Suppressor macrophage (primary cell): ENCODE measurements around the gene FBLN1.
"Not testable (repeated sequence)": the region's sequence is repeated elsewhere in the genome, so short reads cannot be mapped to it uniquely, and the experiment has no call there.

Source experiments
- DNase-seq, 4 experiments: peaks; one replicate each; pipeline ENCODE4 v3.0.0-alpha.2; 2020 to 2022

The FBLN1 gene

DNA sequence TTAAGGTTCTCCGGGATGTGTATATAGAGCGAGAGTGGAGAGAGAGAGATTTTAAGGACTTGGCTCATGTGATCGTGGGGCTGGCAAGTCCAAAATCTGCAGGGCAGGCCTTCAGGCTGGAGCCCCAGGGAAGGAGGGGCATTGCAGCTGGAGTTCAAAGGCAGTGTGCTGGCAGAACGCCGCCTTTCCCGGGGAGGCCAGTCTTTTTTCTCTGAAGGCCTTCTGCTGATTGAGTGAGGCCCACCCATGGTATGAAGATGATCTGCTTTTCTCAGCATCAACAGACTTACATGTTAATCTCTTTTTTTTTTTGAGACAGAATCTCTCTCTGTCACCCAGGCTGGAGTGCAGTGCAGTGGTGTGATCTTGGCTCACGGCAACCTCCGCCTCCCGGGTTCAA, 25.4 kb downstream of the FBLN1 start:
- DNase-seq, result no peak

DNA sequence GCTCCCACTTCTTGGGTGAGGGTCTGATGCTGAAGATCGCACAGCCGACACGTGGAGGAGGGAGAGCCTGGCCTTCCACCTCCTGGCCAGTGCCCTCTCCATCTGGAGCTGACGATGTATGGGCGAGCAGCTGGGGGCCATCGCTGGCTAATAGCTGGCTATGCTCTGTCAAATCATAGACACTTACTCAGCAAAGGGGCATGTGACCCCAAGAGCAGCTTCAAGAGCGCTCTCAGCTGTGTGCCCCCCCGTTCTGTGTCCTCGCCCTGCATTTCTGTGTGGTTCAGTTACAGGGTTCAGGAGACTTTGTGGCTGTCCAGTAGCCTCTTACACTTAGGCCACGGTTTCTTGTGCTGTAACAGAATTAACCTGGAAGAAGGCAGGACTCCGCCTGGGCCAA, 26.4 kb downstream of the FBLN1 start:
- DNase-seq, result no peak

DNA sequence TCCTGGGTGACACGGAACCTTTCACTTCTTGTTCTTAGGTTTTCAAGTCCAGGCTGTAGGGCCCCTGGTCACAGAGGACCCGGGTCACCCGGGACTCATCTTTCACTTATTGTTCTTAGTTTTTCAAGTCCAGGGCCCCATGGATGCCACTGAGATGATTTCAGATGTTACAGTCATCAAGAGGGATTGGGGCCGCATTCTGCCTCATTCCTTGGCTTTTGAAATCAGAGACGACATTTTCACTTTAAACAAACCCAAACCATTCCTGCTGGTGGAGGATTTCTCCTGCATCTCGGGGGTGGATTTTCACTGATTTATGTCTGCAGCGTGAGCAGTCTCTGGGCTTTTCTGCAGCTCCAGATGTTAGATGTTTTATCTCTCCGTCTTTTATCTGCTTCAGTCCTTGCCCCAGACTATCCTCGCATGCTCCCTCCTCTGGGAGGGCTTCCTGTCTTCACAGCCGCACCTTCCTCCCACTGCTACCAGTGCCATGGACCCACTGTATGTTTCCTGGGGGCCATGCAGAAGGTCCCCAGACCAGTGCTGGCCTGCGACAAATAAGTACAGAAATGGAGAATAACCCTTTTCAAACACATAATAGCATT, 27.4 kb downstream of the FBLN1 start:
- no peak for DNase-seq

DNA sequence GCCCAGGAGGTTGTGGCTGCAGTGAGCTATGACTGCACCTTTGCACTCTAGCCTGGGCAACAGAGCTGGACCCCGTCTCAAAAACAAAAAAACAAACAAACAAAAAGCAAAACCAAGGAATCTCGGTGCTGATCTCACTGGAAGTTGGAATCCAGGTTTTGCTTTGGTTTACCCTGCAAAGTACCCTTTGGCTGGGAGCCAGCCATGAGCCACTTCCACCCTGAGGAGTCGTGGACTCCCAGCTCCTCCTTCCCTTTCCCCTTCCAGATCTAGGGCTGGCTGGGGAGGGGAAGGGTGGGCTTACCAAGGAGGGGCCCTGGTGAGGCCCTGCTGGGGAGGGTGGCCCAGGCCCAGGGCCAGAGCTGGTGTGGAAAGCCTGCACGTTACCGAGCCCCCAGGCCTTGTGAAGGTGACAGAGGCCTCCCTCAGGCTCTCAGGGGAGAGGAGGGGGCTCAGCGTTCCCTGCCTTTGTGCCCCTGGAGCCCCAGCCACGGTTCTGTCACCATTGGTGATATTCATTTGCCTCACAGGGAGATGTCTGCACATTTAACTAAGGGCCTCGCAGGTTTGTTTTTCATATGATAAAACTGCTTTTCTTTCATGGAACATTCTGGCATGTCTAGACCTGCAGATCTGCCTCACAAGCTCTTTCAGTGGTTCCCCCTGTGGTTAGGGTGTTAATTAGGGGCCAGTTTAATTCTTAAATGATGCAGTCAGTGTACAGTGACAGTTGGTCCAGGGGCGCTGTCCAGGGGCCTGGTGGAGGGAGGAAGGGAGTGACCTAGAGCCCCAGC, 29.0 kb downstream of the FBLN1 start:
- DNase-seq, result no peak

DNA sequence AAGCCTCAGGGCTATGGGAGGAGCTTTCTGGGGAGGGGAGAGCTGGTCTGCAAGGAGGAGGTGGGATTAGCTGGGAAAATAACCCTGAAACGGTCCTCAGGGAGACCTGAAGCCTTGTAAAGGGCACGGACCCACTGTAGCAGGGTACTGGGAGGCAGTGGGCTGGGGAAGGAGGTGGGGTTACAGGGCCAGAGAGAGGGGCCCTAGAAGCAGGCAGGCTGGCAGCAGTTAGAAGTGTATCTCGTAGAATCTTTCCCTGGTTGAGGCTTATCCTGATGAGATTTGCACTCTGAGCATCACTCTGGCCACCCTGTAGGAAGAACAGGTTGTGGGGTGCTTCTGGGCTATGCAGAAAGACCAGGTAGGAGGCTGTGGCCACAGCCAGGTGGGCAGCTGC, 29.6 kb downstream of the FBLN1 start:
- DNase-seq, result no peak

DNA sequence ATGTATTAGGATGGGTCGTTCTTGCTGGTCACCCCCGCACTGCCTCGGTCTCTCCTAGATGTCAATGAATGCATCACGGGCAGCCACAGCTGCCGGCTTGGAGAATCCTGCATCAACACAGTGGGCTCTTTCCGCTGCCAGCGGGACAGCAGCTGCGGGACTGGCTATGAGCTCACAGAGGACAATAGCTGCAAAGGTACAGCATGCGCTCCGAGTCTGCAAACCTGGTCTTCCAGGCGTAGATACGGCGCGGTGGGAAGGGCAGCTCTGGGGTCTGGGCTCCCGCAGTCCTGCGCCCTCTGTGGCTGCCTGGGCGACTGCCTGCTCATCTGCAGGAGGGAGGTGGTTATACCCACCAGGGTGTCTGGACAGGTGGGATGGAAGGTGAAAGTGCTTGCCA, 31.0 kb downstream of the FBLN1 start:
- no peak for DNase-seq

DNA sequence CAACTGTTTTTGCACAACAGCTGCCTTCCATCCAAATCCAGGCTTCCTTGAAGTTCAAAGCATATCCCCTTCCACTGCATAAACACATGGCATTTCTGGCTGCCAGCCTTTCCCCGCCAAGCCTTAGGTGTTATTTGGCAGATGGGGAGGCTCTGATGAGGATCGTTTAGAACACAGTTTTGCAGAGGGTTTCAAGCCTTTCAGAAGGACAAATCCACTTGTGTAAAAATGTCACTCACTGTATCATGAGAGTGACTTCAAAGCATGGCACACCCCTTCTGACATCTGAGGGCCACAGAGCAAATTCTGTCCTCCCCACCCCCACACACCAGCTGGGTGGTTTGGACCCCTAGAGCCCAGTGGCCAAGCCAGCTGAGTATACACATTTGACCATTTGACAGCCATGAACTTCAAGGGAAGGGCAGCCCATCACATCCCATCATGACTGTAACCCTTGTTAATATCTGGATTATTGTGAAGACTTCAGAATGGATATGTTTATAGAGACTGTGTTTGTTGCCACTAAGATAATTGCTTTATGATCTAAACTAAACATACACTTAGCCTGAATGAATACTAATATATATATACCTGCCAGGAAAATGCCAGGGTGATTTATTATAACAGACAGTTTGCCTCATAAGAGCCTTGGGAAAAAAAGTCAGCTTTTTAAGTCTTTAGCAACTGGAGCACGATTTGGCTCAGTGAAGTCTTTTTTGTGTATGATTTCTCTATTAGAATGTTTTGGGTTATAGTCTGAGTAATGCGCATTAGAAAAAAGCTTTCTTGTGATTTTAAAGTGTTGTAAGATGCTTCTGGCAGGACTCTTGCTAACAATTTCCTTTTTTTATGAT, 31.9 kb downstream of the FBLN1 start:
- DNase-seq, result no peak

DNA sequence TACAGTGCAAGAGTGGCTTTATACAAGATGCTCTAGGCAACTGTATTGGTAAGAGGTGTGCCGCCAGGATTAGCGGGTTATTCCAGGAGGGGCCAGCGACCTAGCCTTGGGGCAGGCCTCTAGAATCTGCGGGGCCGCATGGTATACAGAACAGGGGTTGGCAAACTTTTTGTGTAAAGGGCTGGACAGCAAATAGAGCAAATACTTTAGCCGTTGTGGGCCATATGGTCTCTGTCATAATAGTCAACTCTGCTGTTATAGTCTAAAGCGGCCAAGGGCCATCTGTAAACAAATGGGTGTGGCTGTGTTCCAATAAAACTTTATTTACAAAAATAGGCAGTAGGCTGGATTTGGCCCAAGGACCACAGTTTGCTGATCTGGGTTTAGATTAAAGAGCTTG, 32.6 kb downstream of the FBLN1 start:
- DNase-seq, result no peak

DNA sequence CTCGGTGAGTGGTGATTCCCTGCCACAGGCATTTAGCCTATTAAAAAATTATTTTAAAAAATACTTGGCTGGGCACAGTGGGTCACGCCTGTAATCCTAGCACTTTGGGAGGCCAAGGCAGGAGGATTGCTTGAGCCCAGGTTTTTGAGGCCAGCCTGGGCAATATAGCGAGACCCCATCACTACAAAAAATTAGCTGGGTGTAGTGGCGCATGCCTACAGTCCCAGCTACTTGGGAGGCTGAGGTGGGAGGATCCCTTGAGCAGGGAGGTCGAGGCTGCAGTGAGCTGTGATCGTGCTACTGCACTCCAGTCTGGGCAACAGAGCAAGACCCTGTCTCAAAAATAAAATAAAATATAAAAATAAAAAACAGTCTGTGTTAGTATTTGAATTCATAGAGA, 33.2 kb downstream of the FBLN1 start:
- not testable (repeated sequence) for DNase-seq

DNA sequence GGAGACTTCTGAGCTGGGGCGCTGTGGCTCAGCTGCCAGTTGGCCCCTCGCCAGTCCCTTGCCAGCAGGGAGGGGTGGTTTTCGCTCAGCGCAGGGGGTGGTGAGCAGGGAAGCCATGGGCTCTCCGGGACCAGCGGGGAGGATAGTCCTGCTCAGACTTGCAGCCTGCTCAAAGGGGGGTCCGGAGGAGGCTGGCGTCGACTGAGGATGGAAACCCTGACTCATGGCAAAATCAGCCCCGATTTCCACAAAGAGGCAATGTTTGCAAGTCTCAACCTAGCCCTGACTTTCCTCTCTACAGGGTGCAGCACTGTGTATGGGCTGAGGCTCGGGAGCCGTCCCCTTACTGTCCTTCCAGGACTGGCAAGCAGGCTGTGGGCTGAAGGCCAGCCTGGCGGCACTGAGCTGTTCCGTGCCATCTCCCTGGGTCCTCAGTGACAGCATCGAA, 35.1 kb downstream of the FBLN1 start:
- no peak for DNase-seq

DNA sequence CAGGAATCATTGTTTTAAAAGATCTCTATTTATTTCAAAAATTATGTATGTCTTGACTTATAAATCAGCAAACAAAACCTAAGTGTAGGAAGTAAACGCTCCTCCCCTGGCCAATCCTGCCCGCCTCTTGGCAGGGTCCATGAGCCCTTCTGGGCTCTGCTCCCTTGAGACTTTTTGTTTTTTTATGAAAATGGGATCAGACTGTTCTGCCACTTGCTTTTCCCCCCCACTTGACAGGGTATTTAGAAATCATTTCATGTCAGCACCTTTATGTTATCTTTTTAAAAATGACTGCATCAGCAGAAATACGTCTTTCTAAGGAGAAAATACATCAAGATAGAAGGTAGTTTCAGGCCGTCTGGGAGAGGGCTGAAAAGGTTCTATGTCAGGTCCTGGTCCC, 35.6 kb downstream of the FBLN1 start:
- no peak for DNase-seq

DNA sequence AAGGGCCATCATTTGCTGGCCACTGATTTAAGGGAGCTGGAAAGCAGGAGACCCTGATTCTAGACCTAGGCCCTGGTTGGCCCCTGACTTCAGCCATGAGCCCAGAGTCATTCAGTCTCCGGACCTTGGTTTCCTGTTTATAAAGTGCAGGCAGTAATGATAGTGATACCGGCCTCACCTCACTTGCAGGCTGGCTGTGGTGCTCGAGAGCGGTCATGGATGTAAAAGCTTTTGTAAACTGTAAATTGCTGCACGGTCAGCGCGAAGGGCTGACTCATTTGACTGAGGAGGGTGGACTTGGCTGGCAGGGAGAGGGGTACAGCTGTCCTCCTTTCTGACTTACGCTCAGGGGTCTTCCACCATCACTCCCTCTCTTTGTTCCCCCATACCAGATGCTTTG, 37.4 kb downstream of the FBLN1 start:
- DNase-seq, result no peak

DNA sequence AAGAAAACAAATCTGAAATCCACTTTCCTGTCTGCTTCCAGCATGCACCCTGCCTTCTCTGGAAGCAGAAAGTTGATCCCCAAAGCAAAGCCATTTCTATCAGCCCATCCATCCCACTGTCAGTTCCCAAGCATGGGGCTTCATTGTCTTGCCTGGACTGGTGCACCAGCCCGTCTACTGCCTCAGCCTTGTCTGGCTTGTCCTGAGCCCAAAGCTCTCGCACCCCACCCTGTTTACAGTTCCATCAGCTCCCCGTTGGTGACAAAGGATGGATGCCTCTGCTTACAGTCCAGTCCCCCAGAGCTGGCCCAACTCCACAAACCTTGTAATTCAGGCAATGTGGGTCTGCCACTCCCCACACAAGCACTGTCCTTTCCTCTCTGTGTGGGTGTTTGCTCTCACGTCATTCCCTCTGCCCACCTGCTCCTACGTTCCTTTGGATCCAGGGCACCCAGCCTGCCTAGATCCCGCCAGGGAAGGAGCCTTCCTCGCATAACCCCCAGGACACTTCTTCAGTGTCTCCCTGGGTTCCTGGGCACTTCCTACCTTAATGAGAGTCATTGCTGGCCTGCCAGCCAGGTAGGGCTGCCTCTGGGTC, 38.8 kb downstream of the FBLN1 start:
- DNase-seq, result no peak

DNA sequence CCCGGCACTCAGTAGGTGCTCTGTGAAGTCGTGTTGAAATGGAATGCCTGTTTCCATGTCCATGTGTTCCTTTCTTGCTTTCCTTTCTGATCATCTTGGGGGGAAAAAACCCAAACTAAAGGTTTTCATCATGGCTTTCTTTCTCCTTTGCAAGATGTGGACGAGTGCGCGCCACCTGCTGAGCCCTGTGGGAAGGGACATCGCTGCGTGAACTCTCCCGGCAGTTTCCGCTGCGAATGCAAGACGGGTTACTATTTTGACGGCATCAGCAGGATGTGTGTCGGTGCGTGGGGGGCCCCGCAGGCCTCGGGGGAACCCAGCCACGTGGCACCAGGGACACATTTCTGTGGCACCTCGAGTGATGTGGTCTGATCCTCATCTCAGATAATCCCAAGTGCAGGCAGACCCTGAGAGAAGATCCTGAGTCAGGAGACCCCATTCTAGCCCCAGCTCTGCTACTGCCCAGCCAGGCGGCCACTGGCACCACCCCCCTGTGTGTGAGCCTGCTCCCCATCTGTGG, 39.4 kb downstream of the FBLN1 start:
- no peak for DNase-seq

DNA sequence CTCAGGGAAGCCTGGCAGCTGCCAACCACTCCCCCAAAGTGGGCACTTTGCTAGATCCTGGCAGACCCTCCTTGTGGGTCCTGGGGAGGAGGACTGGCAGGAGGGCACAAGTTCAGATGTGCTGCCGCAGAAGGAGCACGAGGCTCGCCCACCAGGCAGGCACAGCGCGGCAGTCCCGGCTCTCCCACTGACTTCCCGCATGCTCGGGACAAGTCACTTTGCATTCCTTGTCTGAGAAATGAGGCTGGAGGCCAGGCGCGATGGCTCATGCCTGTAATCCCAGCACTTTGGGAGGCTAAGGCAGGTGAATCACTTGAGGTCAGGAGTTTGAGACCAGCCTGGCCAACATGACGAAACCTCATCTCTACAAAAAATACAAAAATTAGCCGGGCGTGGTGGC, 40.1 kb downstream of the FBLN1 start:
- DNase-seq, result not testable (repeated sequence)

DNA sequence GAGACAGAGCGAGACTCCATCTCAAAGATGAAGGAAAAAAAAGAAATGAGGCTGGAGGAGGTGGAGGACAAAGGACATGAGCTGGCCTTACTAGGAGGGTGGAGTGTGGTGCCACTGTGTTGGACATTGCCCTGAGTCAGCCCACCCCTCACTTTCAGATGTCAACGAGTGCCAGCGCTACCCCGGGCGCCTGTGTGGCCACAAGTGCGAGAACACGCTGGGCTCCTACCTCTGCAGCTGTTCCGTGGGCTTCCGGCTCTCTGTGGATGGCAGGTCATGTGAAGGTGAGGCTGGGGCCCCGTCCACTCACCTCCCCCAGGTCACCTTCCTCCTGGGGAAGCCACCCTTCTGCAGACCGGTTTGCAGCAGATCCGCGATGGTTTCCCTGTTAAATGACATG, 40.6 kb downstream of the FBLN1 start:
- DNase-seq, result no peak

DNA sequence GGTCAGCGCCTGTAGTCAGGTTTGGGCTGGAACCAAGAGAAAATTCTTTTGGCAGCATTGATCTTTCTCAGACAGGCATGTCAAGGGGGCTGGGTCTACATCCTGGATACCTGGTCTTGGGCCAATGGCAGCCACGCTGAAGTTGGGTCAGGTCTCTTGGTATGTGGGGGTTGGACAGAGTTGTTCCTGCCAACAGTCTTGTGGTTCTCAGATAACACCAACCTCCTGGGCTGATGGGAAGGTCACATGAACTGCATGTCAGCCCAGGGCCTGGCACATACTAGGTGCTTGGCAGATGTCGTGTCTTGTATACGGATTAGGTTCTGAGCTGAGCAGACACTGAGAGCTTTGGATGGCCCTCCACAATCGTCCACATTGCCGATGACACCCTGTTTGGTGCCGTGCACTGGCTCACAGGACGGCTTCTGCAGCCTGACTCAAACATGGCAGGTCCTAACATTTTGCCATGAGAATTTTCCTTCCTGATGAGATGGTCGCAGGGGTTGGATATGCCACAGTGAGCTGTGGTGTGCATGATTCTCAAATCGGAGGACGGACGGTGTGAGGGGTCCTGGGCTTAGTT, 42.0 kb downstream of the FBLN1 start:
- no peak for DNase-seq

DNA sequence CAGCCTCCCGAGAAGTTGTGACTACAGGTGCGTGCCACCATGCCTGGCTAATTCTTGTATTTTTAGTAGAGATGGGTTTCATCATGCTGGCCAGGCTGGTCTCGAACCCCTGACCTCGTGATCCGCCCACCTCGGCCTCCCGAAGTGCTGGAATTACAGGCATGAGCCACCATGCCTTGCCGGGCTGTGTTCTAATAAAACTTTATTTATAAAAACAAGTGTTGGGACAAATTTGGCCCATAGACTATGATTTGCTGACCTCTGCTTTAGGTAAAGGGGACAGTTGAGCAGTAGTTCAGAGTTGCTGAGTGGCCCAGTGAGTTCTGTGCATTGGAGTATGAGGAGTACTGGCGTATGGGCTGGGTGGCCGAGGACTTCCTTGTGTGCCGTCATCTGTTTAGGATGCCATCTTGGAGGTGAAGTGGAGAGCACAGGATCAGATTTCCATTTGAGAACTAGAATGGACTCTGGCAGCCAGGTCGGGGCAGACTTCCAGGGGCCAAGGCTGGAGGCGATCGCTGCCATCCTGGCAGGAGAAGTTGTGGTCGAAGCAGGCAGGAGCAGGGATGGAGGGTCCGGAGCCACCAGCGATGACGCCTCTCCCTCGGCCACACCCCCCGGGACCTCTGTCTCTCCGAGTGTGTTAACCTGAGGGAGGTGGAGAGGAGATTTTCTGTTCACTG, 43.8 kb downstream of the FBLN1 start:
- no peak for DNase-seq

DNA sequence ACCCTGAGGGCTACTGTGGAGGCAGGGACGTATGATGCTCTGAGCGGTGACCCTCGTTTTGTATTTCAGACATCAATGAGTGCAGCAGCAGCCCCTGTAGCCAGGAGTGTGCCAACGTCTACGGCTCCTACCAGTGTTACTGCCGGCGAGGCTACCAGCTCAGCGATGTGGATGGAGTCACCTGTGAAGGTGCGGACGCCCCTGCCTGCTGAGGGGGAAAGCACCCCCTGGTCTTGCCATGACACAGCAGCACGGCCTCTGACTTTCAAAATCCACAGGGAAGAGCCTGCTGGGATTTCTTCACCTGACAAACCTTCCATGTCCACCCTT, 44.3 kb downstream of the FBLN1 start:
- no peak for DNase-seq

DNA sequence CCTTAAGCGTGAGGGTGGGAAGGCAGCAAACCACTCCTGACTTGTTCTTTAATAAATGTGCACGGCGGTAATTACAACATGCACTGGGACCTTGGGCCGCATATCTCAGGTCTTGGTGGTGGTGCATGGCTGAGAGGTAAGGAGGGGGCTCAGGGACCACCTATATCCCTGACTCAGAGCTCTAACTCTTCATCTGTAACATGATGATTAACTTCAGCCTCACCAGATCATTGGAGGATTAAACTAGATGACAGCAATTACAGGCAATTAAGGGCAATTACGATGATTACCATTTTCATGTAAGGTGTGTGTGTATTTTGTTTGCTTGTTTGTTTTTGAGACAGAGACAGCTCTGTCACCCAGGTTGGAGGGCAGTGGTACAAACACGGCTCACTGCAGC, 45.0 kb downstream of the FBLN1 start:
- no peak for DNase-seq

DNA sequence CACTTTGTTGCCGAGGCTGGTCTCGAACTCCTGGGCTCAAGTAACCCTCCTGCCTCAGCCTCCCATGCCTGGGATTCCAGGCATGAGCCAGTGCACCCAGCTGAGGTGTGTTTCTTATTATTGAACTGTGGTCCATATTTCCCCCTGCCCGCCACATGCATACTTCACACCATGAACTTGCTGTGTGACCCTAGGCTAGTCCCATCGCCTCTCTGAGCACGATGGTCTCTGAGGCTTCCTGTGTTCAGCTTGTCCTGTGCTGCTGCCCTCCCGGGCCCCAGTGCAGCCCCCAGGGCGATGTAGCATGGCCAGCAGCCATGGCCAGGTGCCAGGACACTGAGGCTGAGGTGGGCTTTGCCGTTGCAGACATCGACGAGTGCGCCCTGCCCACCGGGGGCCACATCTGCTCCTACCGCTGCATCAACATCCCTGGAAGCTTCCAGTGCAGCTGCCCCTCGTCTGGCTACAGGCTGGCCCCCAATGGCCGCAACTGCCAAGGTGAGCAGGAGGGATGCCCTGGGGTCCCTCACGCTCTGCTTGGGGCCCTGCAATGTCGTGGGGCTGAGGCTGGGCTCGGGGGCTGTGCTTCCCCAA, 45.7 kb downstream of the FBLN1 start:
- no peak for DNase-seq
